Type B pancreatic cell (in vitro differentiated cells): ENCODE results near the gene AGAP2. TPM values are rescaled to one million over a fixed set of nuclear protein-coding genes. Genes with fewer than 3 reads are reported as not detected.

Experiments used
- DNase-seq: peaks from one replicate; pipeline ENCODE4 v3.0.0; 2021; ENCODE audit warnings: mixed read lengths; ENCODE audit not compliant: unreplicated experiment; ENCODE audit errors: extremely low spot score
- H3K27ac Mint-ChIP-seq: 2 replicates; pipeline ENCODE4 v1.8.0; 2021; ENCODE audit warnings: mild to moderate bottlenecking, mixed read lengths
- H3K27me3 Mint-ChIP-seq: 2 replicates; pipeline ENCODE4 v1.8.0; 2021; ENCODE audit warnings: mixed read lengths
- H3K36me3 Mint-ChIP-seq: 2 replicates; pipeline ENCODE4 v1.8.0; 2021; ENCODE audit warnings: mixed read lengths
- H3K4me1 Mint-ChIP-seq: one replicate; pipeline ENCODE4 v1.8.0; 2021; ENCODE audit warnings: mixed read lengths; ENCODE audit not compliant: unreplicated experiment
- H3K4me3 Mint-ChIP-seq: 2 replicates; pipeline ENCODE4 v1.8.0; 2021; ENCODE audit warnings: mild to moderate bottlenecking, mixed read lengths
- H3K9me3 Mint-ChIP-seq: 2 replicates; pipeline ENCODE4 v1.8.0; 2021; ENCODE audit warnings: mixed read lengths
- CTCF ChIP-seq: fragments of 200-600 bp; sonication (generic); conservative IDR thresholded peaks from 2 replicates; pipeline ENCODE4 v1.5.0; 2021; ENCODE audit warnings: antibody characterized with exemption, mild to moderate bottlenecking
- total RNA-seq: library from RNA; stranded (reverse); gene quantifications from 2 replicates; pipeline ENCODE4 v1.2.1, GENCODE V29; 2021; ENCODE audit warnings: low replicate concordance

The AGAP2 gene
- total RNA-seq, 1 donor from 2014 or later, result 4.1 TPM

GRCh38 chr12:57767305-57767698, 28.8 kb upstream of the AGAP2 start:
- Mint-ChIP-seq H3K4me1 (peaks cover 22% of the 10 kb centered on the region), H3K36me3 (peaks cover 22% of the 10 kb centered on the region), H3K4me3 (no peak overlapping the region), H3K27ac (no peak overlapping the region), H3K27me3 (peaks cover 62% of the 10 kb centered on the region), H3K9me3 (no peaks in the 10 kb centered on the region)
- no peak for DNase-seq
- no peak for TF ChIP-seq CTCF

DNA sequence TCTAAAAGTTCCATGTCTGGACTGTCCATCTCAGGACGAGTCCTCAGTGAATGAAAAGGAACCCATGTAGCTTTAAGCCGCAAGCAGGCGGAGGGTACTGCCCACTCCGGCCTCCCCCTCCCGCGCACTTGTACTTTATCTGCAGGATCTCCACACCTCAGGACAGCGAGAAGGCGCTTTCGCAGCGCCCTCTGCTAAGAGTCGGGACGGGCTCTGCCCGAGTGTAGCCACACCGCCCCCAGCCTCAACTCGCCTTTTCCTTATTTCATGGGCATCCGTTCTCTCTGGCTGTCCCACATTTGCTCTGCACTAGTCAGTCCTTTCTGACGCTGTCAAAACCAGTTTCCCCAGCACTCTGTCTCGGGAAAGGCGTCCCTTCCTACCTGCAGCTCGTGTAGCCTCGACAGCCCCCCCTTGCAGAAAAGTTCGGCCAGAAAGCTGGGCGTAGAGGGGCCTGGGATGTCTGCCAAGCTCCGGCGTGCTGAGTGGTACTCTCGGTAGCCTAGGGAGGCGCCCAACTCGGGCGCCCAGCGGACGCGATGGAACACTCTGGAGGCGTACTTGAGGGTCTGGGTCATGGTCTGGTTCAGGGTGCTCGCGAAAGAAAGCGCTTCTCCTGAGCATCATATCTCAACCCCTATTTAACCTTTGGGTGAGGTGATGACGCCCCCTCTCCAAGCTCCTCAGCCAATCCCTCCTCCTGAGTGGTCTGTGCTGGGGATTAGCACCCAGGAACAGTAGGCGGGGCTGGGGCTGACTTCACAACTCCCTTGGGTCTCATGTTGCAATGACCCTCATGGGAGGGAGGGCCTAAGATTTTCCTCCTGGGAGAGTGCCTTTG, 28.1 kb upstream of the AGAP2 start, which contains the start of gene CYP27B1:
TSS of gene CYP27B1 (minus strand) at position 615 of the 841 bp plus-strand sequence. CDS start at position 578, 37 bp downstream.
- Mint-ChIP-seq H3K36me3 (peaks cover 22% of the 10 kb centered on the region), H3K4me3 (peak within 1 kb of the TSS; percentile 70), H3K27me3 (peaks cover 68% of the 10 kb centered on the region), H3K9me3 (no peaks in the 10 kb centered on the region), H3K27ac (no peak within 1 kb of the TSS), H3K4me1 (peaks cover 19% of the 10 kb centered on the region)
- TF ChIP-seq CTCF, result no peak
- DNase-seq, result no peak

- Mint-ChIP-seq H3K4me1 (peaks cover 11% of the 10 kb centered on the region), H3K36me3 (peaks cover 22% of the 10 kb centered on the region), H3K27ac (no peak overlapping the region), H3K9me3 (no peaks in the 10 kb centered on the region), H3K27me3 (peaks cover 75% of the 10 kb centered on the region), H3K4me3 (peak overlapping the region; percentile 70)
- DNase-seq, result no peak
- TF ChIP-seq CTCF, result no peak
Observed at GRCh38 chr12:57765698-57766463, 27.3 kb upstream of the AGAP2 start.

DNA sequence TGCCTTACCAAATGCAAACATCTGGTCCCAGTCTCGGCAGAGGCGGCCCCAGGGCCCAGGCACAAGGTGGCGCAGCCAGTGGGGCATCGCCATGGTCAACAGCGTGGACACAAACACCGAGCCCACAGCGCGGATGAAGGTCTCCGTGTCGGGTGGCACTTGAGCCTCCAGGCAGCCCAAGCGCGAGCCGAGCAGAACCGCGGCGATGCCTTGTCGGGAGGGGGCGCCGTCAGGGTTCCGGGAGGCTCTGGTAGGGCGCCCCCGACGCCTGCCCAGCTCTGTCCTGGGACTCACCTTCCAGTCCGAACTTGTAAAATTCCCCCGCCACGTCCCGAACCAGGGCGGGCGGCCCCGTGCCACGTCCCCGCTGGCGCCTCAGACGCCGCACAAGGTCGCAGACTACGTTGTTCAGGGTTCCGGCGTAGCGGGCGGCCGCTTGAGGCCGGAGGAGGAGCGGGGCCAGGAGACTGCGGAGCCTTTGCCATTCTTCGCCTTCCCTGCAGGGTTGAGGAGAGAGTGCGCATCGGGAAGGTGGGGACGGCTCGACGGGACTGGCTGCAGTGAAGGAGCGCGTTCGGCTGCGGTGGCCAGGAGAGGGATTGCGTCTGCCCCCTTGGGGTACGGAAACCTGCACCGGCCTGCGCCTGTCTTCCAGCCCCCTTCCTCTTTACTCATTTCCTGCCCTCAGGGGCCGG, 26.6 kb upstream of the AGAP2 start:
- peaks cover 82% of the 10 kb centered on the region for H3K27me3 Mint-ChIP-seq

More for the DNA sequence above, 26.6 kb upstream of the AGAP2 start:
- H3K4me1 Mint-ChIP-seq, result peaks cover 6% of the 10 kb centered on the region
- DNase-seq, result no peak
- peaks cover 17% of the 10 kb centered on the region for H3K36me3 Mint-ChIP-seq
- H3K4me3 Mint-ChIP-seq, result peak overlapping the region; percentile 65
- no peak overlapping the region for H3K27ac Mint-ChIP-seq
- peak; percentile 28 for TF ChIP-seq CTCF
- H3K9me3 Mint-ChIP-seq, result no peaks in the 10 kb centered on the region
